ENCODE data around the gene RBM34.
"Not testable (repeated sequence)": the region's sequence is repeated elsewhere in the genome, so short reads cannot be mapped to it uniquely, and the experiment has no call there.

Gene RBM34

GRCh38 chr1:235098991-235099390 is 62.1 kb downstream of the RBM34 start:
- DNase-seq (ENCODE audit: low read depth, low spot score): no peak
- H3K4me3 ChIP-seq (ENCODE audit: low read length): no peak overlapping the region

GRCh38 chr1:235098547-235098946 is 62.5 kb downstream of the RBM34 start:
- no peak overlapping the region for H3K4me3 ChIP-seq (ENCODE audit: low read length)
- DNase-seq (ENCODE audit: low read depth, low spot score): no peak

- DNase-seq (ENCODE audit: low read depth, low spot score): not testable (repeated sequence)
Measured at GRCh38 chr1:235097501-235097900, 63.5 kb downstream of the RBM34 start.

GRCh38 chr1:235095938-235096562 is 65.0 kb downstream of the RBM34 start:
- DNase-seq (ENCODE audit: low read depth, low spot score): no peak
- no peak overlapping the region for H3K4me3 ChIP-seq (ENCODE audit: low read length)

More at GRCh38 chr1:235097501-235097900, 63.5 kb downstream of the RBM34 start:
- H3K4me3 ChIP-seq (ENCODE audit: low read length): not testable (repeated sequence)

GRCh38 chr1:235093696-235094592 is 67.1 kb downstream of the RBM34 start:
- DNase-seq (ENCODE audit: low read depth, low spot score): peak; percentile 72
- no peak overlapping the region for H3K4me3 ChIP-seq (ENCODE audit: low read length)

- DNase-seq (ENCODE audit: low read depth, low spot score): no peak
- no peak overlapping the region for H3K4me3 ChIP-seq (ENCODE audit: low read length)
Measured at GRCh38 chr1:235093013-235093695, 67.9 kb downstream of the RBM34 start.

GRCh38 chr1:235092415-235092814 is 68.6 kb downstream of the RBM34 start:
- not testable (repeated sequence) for DNase-seq (ENCODE audit: low read depth, low spot score)

GRCh38 chr1:235092045-235092406 is 69.0 kb downstream of the RBM34 start:
- H3K4me3 ChIP-seq (ENCODE audit: low read length); DNase-seq (ENCODE audit: low read depth, low spot score): not testable (repeated sequence)

More at GRCh38 chr1:235092415-235092814, 68.6 kb downstream of the RBM34 start:
- H3K4me3 ChIP-seq (ENCODE audit: low read length): not testable (repeated sequence)

- H3K4me3 ChIP-seq (ENCODE audit: low read length); DNase-seq (ENCODE audit: low read depth, low spot score): not testable (repeated sequence)
Measured at GRCh38 chr1:235091319-235092044, 69.6 kb downstream of the RBM34 start.

- DNase-seq (ENCODE audit: low read depth, low spot score): no peak
- no peak overlapping the region for H3K4me3 ChIP-seq (ENCODE audit: low read length)
Measured at GRCh38 chr1:235090406-235091069, 70.5 kb downstream of the RBM34 start.

- H3K4me3 ChIP-seq (ENCODE audit: low read length): no peak overlapping the region
- no peak for DNase-seq (ENCODE audit: low read depth, low spot score)
Measured at GRCh38 chr1:235088907-235089306, 72.1 kb downstream of the RBM34 start.

- no peak for DNase-seq (ENCODE audit: low read depth, low spot score)
- H3K4me3 ChIP-seq (ENCODE audit: low read length): no peak overlapping the region
Measured at GRCh38 chr1:235088430-235088829, 72.6 kb downstream of the RBM34 start.

- no peak for DNase-seq (ENCODE audit: low read depth, low spot score)
- H3K4me3 ChIP-seq (ENCODE audit: low read length): no peak overlapping the region
Measured at GRCh38 chr1:235087906-235088305, 73.1 kb downstream of the RBM34 start.

GRCh38 chr1:235085411-235086117 is 75.5 kb downstream of the RBM34 start:
- not testable (repeated sequence) for DNase-seq (ENCODE audit: low read depth, low spot score); H3K4me3 ChIP-seq (ENCODE audit: low read length)

Measured in Jurkat, Clone E6-1 (cell line).